C4-2B (cell line): ENCODE data around the gene TSPAN31.
A peak's percentile ranks its signal among the peaks of the same experiment; 100 is the strongest.

Experiments used
- CTCF ChIP-seq: fragments of 450-650 bp; conservative IDR thresholded peaks from 2 replicates; pipeline ENCODE4 v1.5.1; 2017; ENCODE audit warnings: mild to moderate bottlenecking
- ZFX ChIP-seq: fragments of 450-650 bp; IDR thresholded peaks from 2 replicates; pipeline ENCODE4 v1.6.1; 2017

- TF ChIP-seq CTCF (no peak), ZFX (peak; percentile 29; the same call in 1 of the 2 replicates)
These were observed 10.9 kb downstream of the TSPAN31 start for GRCh38 chr12:57755454-57756372.
